T-helper 1 cell treated with Interleukin-12 subunit alpha and Interleukin-12 subunit beta and Interleukin-4 antibody, amounts not matched to agents 30 μg/mL and 1 μg/mL, for 36 hours (primary cell): Measurements from ENCODE around the gene C12orf43.
A peak's percentile ranks its signal among the peaks of the same experiment; 100 is the strongest.

Experiments used
- H3K27ac Mint-ChIP-seq: one replicate; pipeline ENCODE4 v1.8.0; 2021; ENCODE audit warnings: mild to moderate bottlenecking, mixed read lengths
- H3K27me3 Mint-ChIP-seq: one replicate; pipeline ENCODE4 v1.8.0; 2021; ENCODE audit warnings: low read depth, mixed read lengths
- H3K36me3 Mint-ChIP-seq: one replicate; pipeline ENCODE4 v1.8.0; 2021; ENCODE audit warnings: low read depth, mixed read lengths
- H3K4me1 Mint-ChIP-seq: one replicate; pipeline ENCODE4 v1.8.0; 2021; ENCODE audit warnings: low read depth, mixed read lengths
- H3K4me3 Mint-ChIP-seq: one replicate; pipeline ENCODE4 v1.8.0; 2021; ENCODE audit warnings: mild to moderate bottlenecking, moderate library complexity, mixed read lengths
- H3K9me3 Mint-ChIP-seq: one replicate; pipeline ENCODE4 v1.8.0; 2021; ENCODE audit warnings: mixed read lengths

C12orf43 gene

GRCh38 chr12:121038861-121039668 lies 22.8 kb upstream of the C12orf43 start, which contains the start of gene OASL:
TSS of gene OASL (minus strand) at chr12:121039246. CDS start at chr12:121038971, 275 bp downstream.
- H3K4me1 Mint-ChIP-seq: peaks cover 40% of the 10 kb centered on the region
- peaks cover 22% of the 10 kb centered on the region for H3K27me3 Mint-ChIP-seq
- peaks cover 5% of the 10 kb centered on the region for H3K9me3 Mint-ChIP-seq
- peak within 1 kb of the TSS; percentile 95 for H3K4me3 Mint-ChIP-seq
- H3K36me3 Mint-ChIP-seq: peaks cover 17% of the 10 kb centered on the region
- H3K27ac Mint-ChIP-seq: peak within 1 kb of the TSS; percentile 96

- H3K27me3 Mint-ChIP-seq: peaks cover 2% of the 10 kb centered on the region
Measured at GRCh38 chr12:121036810-121037326, 20.6 kb upstream of the C12orf43 start.

GRCh38 chr12:121034616-121035305 lies 18.5 kb upstream of the C12orf43 start:
- Mint-ChIP-seq H3K4me3 (peak overlapping the region; percentile 12), H3K4me1 (peaks cover 53% of the 10 kb centered on the region), H3K27ac (peak overlapping the region; percentile 86), H3K36me3 (peaks cover 37% of the 10 kb centered on the region), H3K27me3 (no peaks in the 10 kb centered on the region), H3K9me3 (peaks cover 5% of the 10 kb centered on the region)

More at GRCh38 chr12:121036810-121037326, 20.6 kb upstream of the C12orf43 start:
- peak overlapping the region; percentile 52 for H3K27ac Mint-ChIP-seq
- peak overlapping the region; percentile 71 for H3K4me3 Mint-ChIP-seq
- H3K36me3 Mint-ChIP-seq: peaks cover 23% of the 10 kb centered on the region
- H3K9me3 Mint-ChIP-seq: peaks cover 5% of the 10 kb centered on the region
- H3K4me1 Mint-ChIP-seq: peaks cover 54% of the 10 kb centered on the region

GRCh38 chr12:121033625-121034349 lies 17.5 kb upstream of the C12orf43 start:
- Mint-ChIP-seq H3K27ac (peak overlapping the region; percentile 66), H3K4me3 (no peak overlapping the region)

GRCh38 chr12:121030576-121031212 lies 14.4 kb upstream of the C12orf43 start:
- peaks cover 30% of the 10 kb centered on the region for H3K4me1 Mint-ChIP-seq
- H3K27ac Mint-ChIP-seq: no peak overlapping the region
- H3K36me3 Mint-ChIP-seq: peaks cover 49% of the 10 kb centered on the region
- no peaks in the 10 kb centered on the region for H3K9me3 Mint-ChIP-seq
- no peaks in the 10 kb centered on the region for H3K27me3 Mint-ChIP-seq
- no peak overlapping the region for H3K4me3 Mint-ChIP-seq

More at GRCh38 chr12:121033625-121034349, 17.5 kb upstream of the C12orf43 start:
- Mint-ChIP-seq H3K9me3 (peaks cover 5% of the 10 kb centered on the region), H3K27me3 (no peaks in the 10 kb centered on the region), H3K36me3 (peaks cover 37% of the 10 kb centered on the region), H3K4me1 (peaks cover 48% of the 10 kb centered on the region)

GRCh38 chr12:121026274-121027045 lies 10.2 kb upstream of the C12orf43 start:
- Mint-ChIP-seq H3K27ac (no peak overlapping the region), H3K4me3 (no peak overlapping the region), H3K9me3 (no peaks in the 10 kb centered on the region), H3K27me3 (no peaks in the 10 kb centered on the region), H3K36me3 (peaks cover 43% of the 10 kb centered on the region), H3K4me1 (no peaks in the 10 kb centered on the region)

GRCh38 chr12:121025442-121026226 lies 9.3 kb upstream of the C12orf43 start:
- Mint-ChIP-seq H3K27me3 (no peaks in the 10 kb centered on the region), H3K4me1 (no peaks in the 10 kb centered on the region), H3K4me3 (no peak overlapping the region), H3K27ac (peak overlapping the region; percentile 10), H3K9me3 (no peaks in the 10 kb centered on the region), H3K36me3 (peaks cover 39% of the 10 kb centered on the region)

GRCh38 chr12:121023799-121024198 lies 7.5 kb upstream of the C12orf43 start:
- Mint-ChIP-seq H3K27ac (no peak overlapping the region), H3K36me3 (peaks cover 42% of the 10 kb centered on the region), H3K4me3 (no peak overlapping the region)

GRCh38 chr12:121022713-121023112 lies 6.4 kb upstream of the C12orf43 start:
- H3K27me3 Mint-ChIP-seq: no peaks in the 10 kb centered on the region
- peaks cover 37% of the 10 kb centered on the region for H3K36me3 Mint-ChIP-seq
- H3K4me1 Mint-ChIP-seq: no peaks in the 10 kb centered on the region
- no peak overlapping the region for H3K27ac Mint-ChIP-seq
- no peak overlapping the region for H3K4me3 Mint-ChIP-seq
- no peaks in the 10 kb centered on the region for H3K9me3 Mint-ChIP-seq

More at GRCh38 chr12:121023799-121024198, 7.5 kb upstream of the C12orf43 start:
- Mint-ChIP-seq H3K9me3 (no peaks in the 10 kb centered on the region), H3K4me1 (no peaks in the 10 kb centered on the region), H3K27me3 (no peaks in the 10 kb centered on the region)

GRCh38 chr12:121021754-121022153 lies 5.5 kb upstream of the C12orf43 start:
- H3K27me3 Mint-ChIP-seq: no peaks in the 10 kb centered on the region
- no peaks in the 10 kb centered on the region for H3K9me3 Mint-ChIP-seq
- peaks cover 28% of the 10 kb centered on the region for H3K36me3 Mint-ChIP-seq
- H3K4me3 Mint-ChIP-seq: no peak overlapping the region
- no peaks in the 10 kb centered on the region for H3K4me1 Mint-ChIP-seq
- H3K27ac Mint-ChIP-seq: no peak overlapping the region

GRCh38 chr12:121018860-121019617 lies 2.8 kb upstream of the C12orf43 start:
- Mint-ChIP-seq H3K27ac (no peak overlapping the region), H3K4me1 (peaks cover 14% of the 10 kb centered on the region), H3K27me3 (no peaks in the 10 kb centered on the region), H3K4me3 (no peak overlapping the region), H3K36me3 (peaks cover 23% of the 10 kb centered on the region), H3K9me3 (no peaks in the 10 kb centered on the region)

- Mint-ChIP-seq H3K4me3 (no peak overlapping the region), H3K9me3 (no peaks in the 10 kb centered on the region), H3K4me1 (peaks cover 18% of the 10 kb centered on the region), H3K36me3 (peaks cover 23% of the 10 kb centered on the region), H3K27me3 (no peaks in the 10 kb centered on the region), H3K27ac (no peak overlapping the region)
Measured at GRCh38 chr12:121017966-121018491, 1.7 kb upstream of the C12orf43 start.
